Mesothelial cell of epicardium (in vitro differentiated cells): Measurements from ENCODE around the gene GHRL. TPM values are rescaled to one million over a fixed set of nuclear protein-coding genes. Genes with fewer than 3 reads are reported as not detected.

ENCODE experiments used
- DNase-seq, 2 experiments: peaks; one replicate each; pipeline ENCODE4 v3.0.0; 2021; ENCODE audit warnings: low spot score in 2 of 2; ENCODE audit not compliant: unreplicated experiment in 2 of 2
- H3K27ac Mint-ChIP-seq: 2 replicates; pipeline ENCODE4 v1.8.0; 2021; ENCODE audit warnings: mixed read lengths
- H3K27me3 Mint-ChIP-seq: 2 replicates; pipeline ENCODE4 v1.8.0; 2021; ENCODE audit warnings: low read depth, mixed read lengths
- H3K36me3 Mint-ChIP-seq: 2 replicates; pipeline ENCODE4 v1.8.0; 2021; ENCODE audit warnings: mixed read lengths
- H3K4me1 Mint-ChIP-seq: 2 replicates; pipeline ENCODE4 v1.8.0; 2021; ENCODE audit warnings: mixed read lengths
- H3K4me3 Mint-ChIP-seq: 2 replicates; pipeline ENCODE4 v1.8.0; 2021; ENCODE audit warnings: mild to moderate bottlenecking, moderate library complexity, mixed read lengths
- H3K9me3 Mint-ChIP-seq: 2 replicates; pipeline ENCODE4 v1.8.0; 2021; ENCODE audit warnings: mixed read lengths
- total RNA-seq: library from RNA; stranded (reverse); gene quantifications from 3 replicates; pipeline ENCODE4 v1.2.1, GENCODE V29; 2021
- TF ChIP-seq, protein P1 (sequence below): fragments of 200-600 bp; sonication (generic); IDR thresholded peaks from one replicate; pipeline ENCODE4 v1.5.0; 2021; ENCODE audit warnings: antibody characterized with exemption; ENCODE audit not compliant: unreplicated experiment

Gene GHRL
- total RNA-seq, 1 donor from 2014 or later: 0.96 TPM

GRCh38 chr3:10259036-10259435 is 33.7 kb downstream of the GHRL start:
- no peaks in the 10 kb centered on the region for H3K9me3 Mint-ChIP-seq
- no peaks in the 10 kb centered on the region for H3K27me3 Mint-ChIP-seq
- DNase-seq: no peak
- H3K4me1 Mint-ChIP-seq: peaks cover 10% of the 10 kb centered on the region
- TF ChIP-seq, protein P1, sequence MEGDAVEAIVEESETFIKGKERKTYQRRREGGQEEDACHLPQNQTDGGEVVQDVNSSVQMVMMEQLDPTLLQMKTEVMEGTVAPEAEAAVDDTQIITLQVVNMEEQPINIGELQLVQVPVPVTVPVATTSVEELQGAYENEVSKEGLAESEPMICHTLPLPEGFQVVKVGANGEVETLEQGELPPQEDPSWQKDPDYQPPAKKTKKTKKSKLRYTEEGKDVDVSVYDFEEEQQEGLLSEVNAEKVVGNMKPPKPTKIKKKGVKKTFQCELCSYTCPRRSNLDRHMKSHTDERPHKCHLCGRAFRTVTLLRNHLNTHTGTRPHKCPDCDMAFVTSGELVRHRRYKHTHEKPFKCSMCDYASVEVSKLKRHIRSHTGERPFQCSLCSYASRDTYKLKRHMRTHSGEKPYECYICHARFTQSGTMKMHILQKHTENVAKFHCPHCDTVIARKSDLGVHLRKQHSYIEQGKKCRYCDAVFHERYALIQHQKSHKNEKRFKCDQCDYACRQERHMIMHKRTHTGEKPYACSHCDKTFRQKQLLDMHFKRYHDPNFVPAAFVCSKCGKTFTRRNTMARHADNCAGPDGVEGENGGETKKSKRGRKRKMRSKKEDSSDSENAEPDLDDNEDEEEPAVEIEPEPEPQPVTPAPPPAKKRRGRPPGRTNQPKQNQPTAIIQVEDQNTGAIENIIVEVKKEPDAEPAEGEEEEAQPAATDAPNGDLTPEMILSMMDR: no peak
- H3K27ac Mint-ChIP-seq: no peak overlapping the region
- peaks cover 54% of the 10 kb centered on the region for H3K36me3 Mint-ChIP-seq
- H3K4me3 Mint-ChIP-seq: no peak overlapping the region

DNA sequence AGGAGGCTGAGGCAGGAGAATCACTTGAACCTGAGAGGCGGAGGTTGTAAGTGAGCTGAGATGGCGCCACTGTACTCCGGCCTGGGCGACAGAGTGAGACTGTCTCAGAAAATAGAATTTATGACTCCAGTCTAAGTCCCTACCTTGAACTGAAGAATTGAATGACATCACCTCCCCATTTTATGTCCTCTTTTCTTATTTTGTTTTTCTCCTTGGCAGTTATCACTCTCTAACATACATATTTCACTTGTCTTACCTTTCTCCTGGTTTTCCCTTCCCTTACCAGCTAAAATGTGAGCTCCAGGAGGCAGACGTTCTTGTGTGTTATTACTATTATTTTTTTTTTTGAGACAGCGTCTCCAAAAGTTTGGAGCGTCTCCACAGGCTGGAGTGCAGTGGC is 36.9 kb downstream of the GHRL start:
- Mint-ChIP-seq H3K27ac (no peak overlapping the region), H3K4me3 (no peak overlapping the region), H3K36me3 (peaks cover 46% of the 10 kb centered on the region), H3K9me3 (no peaks in the 10 kb centered on the region), H3K4me1 (peaks cover 4% of the 10 kb centered on the region), H3K27me3 (no peaks in the 10 kb centered on the region)
- DNase-seq: no peak
- TF ChIP-seq, protein P1: no peak

DNA sequence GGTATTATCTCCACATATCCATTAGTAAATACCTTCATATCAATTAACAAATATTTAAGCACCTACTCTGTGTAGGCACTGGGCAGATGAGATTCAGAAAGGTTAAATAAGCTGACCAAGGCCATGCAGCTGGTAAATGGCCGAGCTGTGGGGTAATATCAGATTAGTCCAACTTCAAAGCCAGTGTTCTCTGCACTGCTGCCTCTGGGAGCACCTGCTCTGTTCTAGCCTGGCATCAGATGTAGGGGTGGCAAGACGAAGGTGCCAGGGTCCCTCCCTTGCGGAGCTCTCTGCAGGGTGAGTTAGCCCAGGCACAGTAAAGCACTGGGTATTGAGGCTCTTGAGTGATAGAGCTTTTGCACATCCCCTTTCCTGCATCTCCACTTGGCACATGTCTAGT is 39.0 kb downstream of the GHRL start:
- Mint-ChIP-seq H3K4me3 (no peak overlapping the region), H3K9me3 (no peaks in the 10 kb centered on the region), H3K4me1 (peaks cover 20% of the 10 kb centered on the region), H3K27ac (no peak overlapping the region), H3K36me3 (peaks cover 34% of the 10 kb centered on the region), H3K27me3 (no peaks in the 10 kb centered on the region)
- DNase-seq: no peak
- TF ChIP-seq, protein P1: no peak

GRCh38 chr3:10251006-10251405 is 41.7 kb downstream of the GHRL start:
- Mint-ChIP-seq H3K4me1 (peaks cover 25% of the 10 kb centered on the region), H3K36me3 (peaks cover 24% of the 10 kb centered on the region), H3K27me3 (no peaks in the 10 kb centered on the region), H3K4me3 (peak overlapping the region; percentile 88), H3K27ac (no peak overlapping the region), H3K9me3 (peaks cover 3% of the 10 kb centered on the region)
- DNase-seq: no peak
- TF ChIP-seq, protein P1: no peak

DNA sequence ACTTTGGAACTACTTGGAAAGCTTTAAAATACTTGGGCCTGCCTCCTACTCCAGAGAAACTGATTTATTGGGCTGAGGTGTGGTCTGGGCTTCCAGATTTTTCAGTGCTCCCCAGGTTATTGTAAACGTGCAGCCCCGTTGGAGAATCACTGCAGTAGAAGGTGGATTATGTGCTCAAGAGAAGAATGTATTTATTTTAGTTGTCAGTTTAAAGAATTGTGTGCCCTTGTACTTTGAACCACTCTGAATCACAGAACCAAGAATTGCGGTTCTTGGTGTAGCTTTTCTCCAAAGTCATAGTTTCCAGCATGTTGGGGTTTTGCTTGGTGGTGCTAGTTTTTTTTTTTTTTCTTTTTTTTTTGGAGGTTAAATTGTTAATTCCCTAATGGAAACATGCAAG is 42.9 kb downstream of the GHRL start:
- H3K36me3 Mint-ChIP-seq: peaks cover 19% of the 10 kb centered on the region
- H3K9me3 Mint-ChIP-seq: peaks cover 11% of the 10 kb centered on the region
- H3K27ac Mint-ChIP-seq: peak overlapping the region; percentile 86
- H3K4me1 Mint-ChIP-seq: peaks cover 25% of the 10 kb centered on the region
- no peak for DNase-seq
- TF ChIP-seq, protein P1: no peak
- H3K27me3 Mint-ChIP-seq: no peaks in the 10 kb centered on the region
- peak overlapping the region; percentile 88 for H3K4me3 Mint-ChIP-seq
